ENCODE data around the gene SKIL.

SKIL gene

DNA sequence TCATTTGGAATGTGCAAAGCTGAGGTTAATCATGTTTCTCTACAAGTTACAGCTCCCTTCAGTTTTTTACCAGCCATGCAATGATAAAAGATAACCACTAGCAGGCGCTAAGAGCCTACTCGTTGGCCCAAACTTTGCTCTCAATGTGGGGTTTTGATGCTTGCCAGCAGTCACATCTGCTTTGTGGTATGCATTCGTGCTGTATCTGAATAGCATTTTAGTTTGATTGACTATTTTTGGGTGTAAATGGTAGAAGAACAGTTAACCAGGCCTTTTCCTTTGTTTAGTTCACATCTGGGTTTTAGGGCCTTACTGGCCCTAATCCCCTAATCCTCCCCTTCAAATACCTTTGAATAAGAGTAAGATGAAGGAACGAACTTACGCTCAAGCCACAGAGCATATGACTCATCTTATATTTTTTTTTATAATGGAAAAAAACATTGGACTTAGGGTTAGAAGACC lies 56.7 kb downstream of the SKIL start:
- TF ChIP-seq GATA3 (IDR thresholded peaks at IDR 0.05; ENCODE audit: low read depth, low read length) = no peak
- no peak for TF ChIP-seq GATA2 (IDR thresholded peaks at IDR 0.05; ENCODE audit: low read depth, low read length)

DNA sequence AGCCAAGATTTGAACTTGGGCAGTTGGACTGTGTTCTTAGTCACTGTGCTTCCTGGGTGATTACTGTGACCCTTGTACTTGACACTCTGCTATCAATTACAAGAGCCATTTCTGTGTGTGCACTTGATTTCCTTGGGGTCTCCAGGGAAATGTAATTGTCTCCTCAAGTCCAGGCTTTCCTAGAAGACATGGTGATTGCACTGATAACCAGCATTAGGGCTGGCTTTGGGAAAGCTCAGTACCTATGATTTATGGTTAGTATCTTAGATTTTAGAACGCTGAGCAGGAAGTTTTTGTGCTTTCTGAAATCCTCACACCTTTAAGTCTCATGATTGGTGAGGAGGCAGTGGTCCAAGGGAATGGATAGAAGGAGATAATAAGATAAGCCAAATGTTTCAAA lies 59.6 kb downstream of the SKIL start:
- no peak for TF ChIP-seq GATA2 (IDR thresholded peaks at IDR 0.05; ENCODE audit: low read depth, low read length)
- no peak for TF ChIP-seq GATA3 (IDR thresholded peaks at IDR 0.05; ENCODE audit: low read depth, low read length)

DNA sequence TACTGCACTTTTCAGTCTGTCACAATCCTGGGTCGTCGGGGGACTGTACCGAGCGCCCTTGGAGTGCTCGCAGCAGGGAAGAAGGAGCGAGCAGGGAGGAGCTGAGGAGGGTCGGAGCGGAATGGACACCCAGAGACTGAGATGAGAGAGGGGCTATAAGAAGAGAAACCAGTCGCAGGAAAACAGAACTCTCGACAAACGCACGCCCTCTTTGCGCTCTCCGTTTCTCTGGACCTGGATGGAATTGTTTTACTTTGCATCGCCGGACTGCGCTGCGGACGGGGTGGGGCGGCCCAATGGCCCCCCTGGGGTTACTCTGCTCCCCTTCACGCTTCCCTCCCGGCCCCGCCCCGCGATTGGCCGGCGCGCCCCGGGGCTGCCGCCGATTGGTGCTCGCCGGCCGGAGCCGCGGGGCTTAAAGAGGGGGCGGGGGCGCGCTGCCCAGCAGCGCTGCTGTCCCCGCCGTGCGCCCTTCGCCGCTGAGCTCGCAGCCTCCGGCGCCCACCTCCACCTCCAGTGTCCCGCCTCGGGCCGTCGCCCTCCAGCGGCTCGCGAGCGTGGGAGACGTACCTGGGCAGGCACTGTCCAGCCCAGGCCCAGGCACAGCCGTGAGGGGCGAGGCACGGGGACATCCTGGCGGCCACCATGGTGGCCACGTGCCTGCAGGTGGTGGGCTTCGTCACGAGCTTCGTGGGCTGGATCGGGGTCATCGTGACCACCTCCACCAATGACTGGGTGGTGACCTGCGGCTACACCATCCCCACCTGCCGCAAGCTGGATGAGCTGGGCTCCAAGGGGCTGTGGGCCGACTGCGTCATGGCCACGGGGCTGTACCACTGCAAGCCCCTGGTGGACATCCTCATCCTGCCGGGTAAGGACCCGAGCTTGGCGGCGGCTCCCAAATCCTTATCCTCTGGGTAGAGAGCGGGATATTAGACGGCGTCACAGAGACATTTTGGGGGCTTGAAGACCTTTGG lies 61.2 kb downstream of the SKIL start, which contains the start of gene CLDN11:
Gene CLDN11, plus strand, starts transcription at position 447 of the 977 bp plus-strand sequence. Its CDS starts 199 bp downstream, at position 646.
- TF ChIP-seq GATA2 (IDR thresholded peaks at IDR 0.05; ENCODE audit: low read depth, low read length) = no peak
- no peak for TF ChIP-seq GATA3 (IDR thresholded peaks at IDR 0.05; ENCODE audit: low read depth, low read length)

DNA sequence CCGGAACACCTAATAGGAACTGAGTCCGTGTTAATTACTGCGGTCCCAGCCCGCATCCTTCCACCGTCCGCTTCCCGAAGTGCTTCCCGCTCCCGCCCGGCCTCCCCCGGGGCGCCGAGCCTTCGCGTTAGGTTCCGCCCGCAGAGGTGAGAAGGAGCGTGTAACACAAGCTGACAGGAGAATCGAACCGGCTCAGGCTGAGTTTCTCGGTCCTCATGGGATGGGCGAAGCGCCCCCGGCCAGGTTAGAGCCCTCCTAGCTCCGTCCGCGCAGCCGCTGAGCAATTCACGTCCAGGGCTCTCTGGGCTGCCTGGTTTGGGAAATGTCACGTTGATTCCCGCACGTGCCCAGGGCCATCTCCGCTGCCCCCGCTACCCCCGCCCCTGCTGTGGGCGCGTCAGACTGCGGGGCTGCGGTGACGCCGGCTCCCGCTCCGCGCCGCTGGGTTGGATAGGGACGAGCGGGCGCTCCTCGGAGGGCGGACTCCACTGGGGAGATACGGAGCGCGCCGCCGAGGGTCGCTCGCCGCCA lies 62.1 kb downstream of the SKIL start:
- TF ChIP-seq GATA3 (IDR thresholded peaks at IDR 0.05; ENCODE audit: low read depth, low read length) (no peak), GATA2 (IDR thresholded peaks at IDR 0.05; ENCODE audit: low read depth, low read length) (no peak)

DNA sequence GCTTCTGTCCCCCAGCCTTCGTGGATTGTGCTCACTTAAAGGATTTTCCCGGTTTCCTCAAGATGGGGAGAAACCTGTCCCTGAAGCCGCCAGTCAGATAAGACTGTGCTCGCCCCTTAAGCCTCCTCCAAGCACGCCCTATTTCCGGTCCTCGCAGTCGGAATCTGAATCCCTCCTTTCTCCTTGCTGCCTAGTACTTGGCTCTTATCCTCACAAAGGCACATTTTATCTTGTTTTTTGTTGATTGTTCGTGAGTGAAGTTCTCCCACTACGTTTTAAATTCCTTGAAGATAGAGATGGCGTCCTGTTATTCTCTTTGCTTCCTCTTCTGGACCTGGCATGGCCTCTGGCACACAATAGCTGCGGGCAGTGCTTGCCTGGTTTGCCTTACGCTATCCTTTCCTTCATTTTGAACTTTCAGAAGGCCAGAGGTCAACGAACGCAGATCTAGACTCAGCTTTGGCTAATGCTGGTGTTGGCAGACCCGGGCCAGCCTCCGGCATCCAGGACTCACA lies 62.8 kb downstream of the SKIL start:
- no peak for TF ChIP-seq GATA2 (IDR thresholded peaks at IDR 0.05; ENCODE audit: low read depth, low read length)
- no peak for TF ChIP-seq GATA3 (IDR thresholded peaks at IDR 0.05; ENCODE audit: low read depth, low read length)

DNA sequence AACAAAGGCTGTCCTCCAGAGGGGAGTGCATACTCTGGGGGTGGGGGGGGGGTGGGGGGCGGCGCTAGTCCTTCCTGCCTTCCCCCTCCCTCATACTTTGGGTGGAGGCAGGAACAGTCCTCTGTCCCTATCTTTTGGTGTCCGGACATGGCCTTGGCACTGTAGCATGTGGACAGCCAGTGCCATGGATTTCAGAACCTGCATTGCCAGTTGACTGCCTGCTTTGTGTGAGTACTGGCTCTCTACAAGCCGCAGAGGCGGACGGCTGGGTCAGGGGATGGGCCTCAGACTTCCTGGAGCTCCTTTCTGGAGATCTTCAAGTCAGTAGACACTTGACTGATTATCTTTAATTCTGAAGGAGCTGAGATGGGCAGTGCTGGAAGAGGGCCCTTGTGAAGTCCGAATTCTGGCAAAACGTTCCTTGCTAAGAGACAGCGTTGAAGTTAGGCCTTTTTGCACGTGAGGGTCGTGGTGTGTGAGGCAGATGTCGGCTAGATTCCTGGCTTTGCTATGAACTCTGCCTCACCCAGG lies 63.7 kb downstream of the SKIL start:
- TF ChIP-seq GATA2 (IDR thresholded peaks at IDR 0.05; ENCODE audit: low read depth, low read length) (no peak), GATA3 (IDR thresholded peaks at IDR 0.05; ENCODE audit: low read depth, low read length) (no peak)

DNA sequence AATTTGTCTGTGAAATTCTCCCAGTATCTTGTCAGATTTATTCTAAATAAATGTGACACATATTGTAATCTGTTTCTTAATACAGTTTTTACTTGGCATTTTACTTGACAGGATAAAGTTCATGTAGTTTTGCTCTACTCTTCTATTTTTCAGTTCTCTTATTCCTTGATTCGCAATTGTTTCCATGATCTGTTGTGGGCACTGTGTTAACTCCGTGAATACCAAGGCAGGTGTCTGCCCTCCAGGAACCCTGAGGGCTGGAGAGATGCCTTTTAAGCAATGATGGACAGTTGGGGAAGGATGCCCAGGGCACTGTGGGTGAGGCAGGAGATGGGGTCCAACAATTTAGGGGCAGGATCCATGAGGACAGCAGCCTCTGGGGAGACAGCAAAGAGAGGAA lies 64.2 kb downstream of the SKIL start:
- no peak for TF ChIP-seq GATA2 (IDR thresholded peaks at IDR 0.05; ENCODE audit: low read depth, low read length)
- no peak for TF ChIP-seq GATA3 (IDR thresholded peaks at IDR 0.05; ENCODE audit: low read depth, low read length)

DNA sequence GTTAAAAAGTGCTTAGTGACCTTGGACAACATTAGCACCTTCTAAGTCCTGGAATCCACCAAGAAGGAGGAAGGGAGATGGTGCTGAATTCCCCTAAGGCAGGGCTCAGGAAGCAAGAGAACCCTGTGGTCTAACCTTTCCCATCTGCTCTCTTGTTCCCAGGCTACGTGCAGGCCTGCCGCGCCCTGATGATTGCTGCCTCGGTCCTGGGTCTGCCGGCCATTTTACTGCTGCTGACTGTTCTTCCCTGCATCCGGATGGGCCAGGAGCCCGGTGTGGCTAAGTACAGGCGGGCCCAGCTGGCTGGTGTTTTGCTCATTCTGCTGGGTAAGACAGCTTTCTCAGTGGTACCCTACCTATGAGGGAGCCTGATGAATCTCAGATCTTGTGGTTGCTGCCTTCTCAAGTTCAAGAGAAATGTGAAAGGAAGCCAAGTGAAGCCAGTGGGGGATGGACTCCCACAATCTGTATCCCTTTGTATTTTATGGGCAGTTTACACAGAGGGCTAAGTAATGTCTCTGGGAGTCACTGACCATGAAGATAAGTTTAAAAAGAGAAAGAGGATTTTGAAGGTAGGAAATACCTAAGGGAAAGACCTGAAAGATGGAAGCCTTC lies 65.6 kb downstream of the SKIL start:
- no peak for TF ChIP-seq GATA3 (IDR thresholded peaks at IDR 0.05; ENCODE audit: low read depth, low read length)
- no peak for TF ChIP-seq GATA2 (IDR thresholded peaks at IDR 0.05; ENCODE audit: low read depth, low read length)

DNA sequence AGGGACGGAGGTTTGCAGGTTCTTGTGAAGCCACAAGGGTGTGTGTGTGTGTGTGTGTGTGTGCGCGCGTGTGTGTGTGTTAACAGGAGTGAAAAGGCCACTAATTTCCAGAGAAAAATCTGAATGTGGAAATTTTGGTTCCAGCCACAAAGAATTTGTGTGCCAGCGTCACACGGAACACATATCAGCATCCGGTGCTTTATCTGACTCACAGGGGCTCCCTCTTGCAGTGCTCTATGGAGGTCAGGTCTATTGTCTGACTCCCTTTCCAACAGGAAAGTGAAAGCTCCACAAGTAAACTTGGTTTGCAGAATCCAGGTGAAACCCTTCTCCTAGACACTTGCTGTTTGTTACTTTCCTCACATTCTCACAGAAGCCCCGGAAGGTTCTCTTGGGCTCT lies 67.4 kb downstream of the SKIL start:
- TF ChIP-seq GATA2 (IDR thresholded peaks at IDR 0.05; ENCODE audit: low read depth, low read length) = no peak
- no peak for TF ChIP-seq GATA3 (IDR thresholded peaks at IDR 0.05; ENCODE audit: low read depth, low read length)

DNA sequence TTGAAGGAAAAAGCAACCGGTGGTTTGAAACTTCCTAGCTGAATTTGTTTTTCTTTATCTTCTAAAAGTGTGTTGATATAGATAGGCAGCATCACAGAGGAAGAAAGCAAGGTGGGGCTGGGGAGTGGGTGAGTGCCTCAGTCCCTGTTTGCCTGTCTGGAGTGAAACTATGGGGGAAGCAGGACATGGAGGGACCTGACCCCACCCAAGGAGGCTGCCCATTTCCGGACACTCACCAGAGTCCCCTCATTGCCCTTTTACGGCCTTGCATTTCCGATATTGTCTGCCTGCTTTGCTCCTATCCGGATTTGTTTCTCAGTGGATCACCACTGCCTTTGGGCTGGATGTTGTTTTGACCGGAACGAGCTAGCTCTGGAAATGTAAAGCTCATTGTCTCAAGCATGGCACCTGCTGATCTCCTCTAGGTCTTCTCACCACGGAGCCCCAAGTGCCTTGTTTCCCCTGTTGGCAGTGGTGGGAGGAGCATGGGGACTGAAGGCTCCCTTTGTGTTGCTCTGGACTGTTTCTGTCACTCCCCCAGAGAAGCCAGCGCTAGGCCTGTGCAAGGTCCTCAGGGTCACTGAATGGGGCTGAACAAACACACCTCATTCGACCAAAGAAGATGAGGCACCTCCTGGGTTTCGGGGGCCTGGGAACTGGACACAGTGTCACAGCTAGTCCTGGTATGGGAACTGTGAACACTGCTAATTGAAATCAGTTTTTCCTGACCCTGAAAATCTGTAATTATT lies 68.2 kb downstream of the SKIL start:
- TF ChIP-seq GATA3 (IDR thresholded peaks at IDR 0.05; ENCODE audit: low read depth, low read length) (no peak), GATA2 (IDR thresholded peaks at IDR 0.05; ENCODE audit: low read depth, low read length) (no peak)

DNA sequence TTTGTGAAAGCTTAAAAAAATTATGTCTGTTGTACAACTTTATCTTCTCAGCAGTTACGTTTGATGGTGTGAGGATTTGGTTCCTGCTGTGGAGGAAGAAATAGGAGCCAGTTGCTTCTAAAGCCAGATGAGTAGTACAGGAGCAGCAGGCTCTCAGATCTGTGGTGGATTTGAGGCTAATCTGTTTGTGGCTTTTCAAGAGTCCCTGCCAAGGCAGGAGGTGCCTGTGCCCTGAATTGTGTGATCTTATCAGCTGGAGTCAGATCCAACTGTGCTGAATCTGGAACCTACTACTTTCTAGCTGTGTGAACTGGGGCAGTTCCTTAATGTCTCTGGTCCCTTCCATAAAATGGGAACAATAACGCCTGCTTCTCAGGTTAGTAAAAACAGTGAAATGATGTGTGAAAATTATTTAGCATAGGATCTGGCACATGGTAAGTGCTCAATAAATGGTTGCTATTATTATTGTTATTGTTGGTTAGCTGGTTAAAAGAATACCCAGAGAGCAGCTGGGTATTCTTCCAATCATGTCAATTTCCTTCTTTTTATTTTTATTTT lies 68.8 kb downstream of the SKIL start:
- TF ChIP-seq GATA3 (IDR thresholded peaks at IDR 0.05; ENCODE audit: low read depth, low read length) (no peak), GATA2 (IDR thresholded peaks at IDR 0.05; ENCODE audit: low read depth, low read length) (peak; percentile 61)

DNA sequence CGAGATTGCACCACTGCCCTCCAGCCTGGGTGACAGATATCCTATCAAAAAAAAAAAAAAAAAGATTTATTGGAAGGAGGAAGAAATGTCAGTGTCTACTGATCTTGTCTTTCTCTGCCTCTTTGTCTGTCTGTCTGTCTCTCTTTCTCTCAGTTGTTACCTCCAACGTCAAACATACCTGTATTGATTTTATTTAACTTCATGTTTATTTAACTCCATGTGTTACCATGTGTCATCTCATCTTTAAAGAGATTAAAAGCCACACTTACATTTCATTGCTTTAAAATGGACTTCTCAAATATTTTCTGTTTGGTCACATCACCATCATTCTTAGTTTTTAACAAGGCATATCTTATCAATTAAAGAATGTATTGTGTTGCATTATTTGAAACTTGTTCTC lies 70.6 kb downstream of the SKIL start:
- TF ChIP-seq GATA2 (IDR thresholded peaks at IDR 0.05; ENCODE audit: low read depth, low read length) (no peak), GATA3 (IDR thresholded peaks at IDR 0.05; ENCODE audit: low read depth, low read length) (no peak)

DNA sequence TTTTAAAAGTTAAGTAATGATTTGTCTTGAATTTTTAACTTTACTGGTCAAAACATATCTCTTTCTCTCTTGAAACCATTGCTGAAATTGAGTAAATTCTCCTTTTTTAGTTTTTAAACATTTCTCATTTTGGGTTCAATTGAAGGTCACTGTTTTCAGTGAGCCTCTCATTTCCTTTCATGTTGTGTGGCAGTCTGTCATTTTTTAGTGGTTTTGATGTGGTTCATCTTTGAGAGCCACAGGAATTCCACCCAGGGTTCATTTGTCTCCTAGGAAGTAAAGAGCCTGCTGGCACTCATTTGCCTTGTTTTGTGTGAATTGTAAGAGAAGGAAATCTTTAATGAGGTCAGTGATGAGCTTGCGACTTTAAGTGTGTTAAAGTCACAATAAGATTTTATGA lies 71.5 kb downstream of the SKIL start:
- TF ChIP-seq GATA3 (IDR thresholded peaks at IDR 0.05; ENCODE audit: low read depth, low read length) = no peak
- TF ChIP-seq GATA2 (IDR thresholded peaks at IDR 0.05; ENCODE audit: low read depth, low read length) = no peak
